Measurements from ENCODE around the gene PITPNB.

GRCh38 chr22:27961680-27962079, 42.6 kb upstream of the PITPNB start:
- TF ChIP-seq, protein P1, sequence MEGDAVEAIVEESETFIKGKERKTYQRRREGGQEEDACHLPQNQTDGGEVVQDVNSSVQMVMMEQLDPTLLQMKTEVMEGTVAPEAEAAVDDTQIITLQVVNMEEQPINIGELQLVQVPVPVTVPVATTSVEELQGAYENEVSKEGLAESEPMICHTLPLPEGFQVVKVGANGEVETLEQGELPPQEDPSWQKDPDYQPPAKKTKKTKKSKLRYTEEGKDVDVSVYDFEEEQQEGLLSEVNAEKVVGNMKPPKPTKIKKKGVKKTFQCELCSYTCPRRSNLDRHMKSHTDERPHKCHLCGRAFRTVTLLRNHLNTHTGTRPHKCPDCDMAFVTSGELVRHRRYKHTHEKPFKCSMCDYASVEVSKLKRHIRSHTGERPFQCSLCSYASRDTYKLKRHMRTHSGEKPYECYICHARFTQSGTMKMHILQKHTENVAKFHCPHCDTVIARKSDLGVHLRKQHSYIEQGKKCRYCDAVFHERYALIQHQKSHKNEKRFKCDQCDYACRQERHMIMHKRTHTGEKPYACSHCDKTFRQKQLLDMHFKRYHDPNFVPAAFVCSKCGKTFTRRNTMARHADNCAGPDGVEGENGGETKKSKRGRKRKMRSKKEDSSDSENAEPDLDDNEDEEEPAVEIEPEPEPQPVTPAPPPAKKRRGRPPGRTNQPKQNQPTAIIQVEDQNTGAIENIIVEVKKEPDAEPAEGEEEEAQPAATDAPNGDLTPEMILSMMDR (conservative IDR thresholded peaks at IDR 0.05) = no peak
- no peak for TF ChIP-seq ZFX (IDR thresholded peaks at IDR 0.05)
